Activated naive CD8-positive, alpha-beta T cell treated with anti-CD3 and anti-CD28 coated beads, Interleukin-2, amount 50 U/mL, for 16 hours (primary cell): Measurements from ENCODE around the gene HIP1.
"Not testable (repeated sequence)": the region's sequence is repeated elsewhere in the genome, so short reads cannot be mapped to it uniquely, and the experiment has no call there.

Experiments
- DNase-seq: peaks from one replicate; pipeline ENCODE4 v3.0.0-alpha.2; 2020; ENCODE audit warnings: low read depth, low spot score

The HIP1 gene

GRCh38 chr7:75686551-75686950 is 52.2 kb downstream of the HIP1 start:
- DNase-seq = no peak

GRCh38 chr7:75682052-75682451 is 56.7 kb downstream of the HIP1 start:
- not testable (repeated sequence) for DNase-seq

GRCh38 chr7:75679060-75679459 is 59.7 kb downstream of the HIP1 start:
- DNase-seq = no peak

- DNase-seq = no peak
These were observed 69.2 kb downstream of the HIP1 start for GRCh38 chr7:75669579-75669978.

- DNase-seq = no peak
These were observed 70.8 kb downstream of the HIP1 start for GRCh38 chr7:75667938-75668337.

- no peak for DNase-seq
These were observed 75.3 kb downstream of the HIP1 start for GRCh38 chr7:75663302-75663907.

- no peak for DNase-seq
These were observed 76.0 kb downstream of the HIP1 start for GRCh38 chr7:75662579-75663301.

GRCh38 chr7:75660566-75661215 is 78.0 kb downstream of the HIP1 start:
- no peak for DNase-seq

- DNase-seq = no peak
These were observed 79.9 kb downstream of the HIP1 start for GRCh38 chr7:75658802-75659201.

GRCh38 chr7:75658369-75658768 is 80.4 kb downstream of the HIP1 start:
- no peak for DNase-seq

GRCh38 chr7:75657866-75658265 is 80.9 kb downstream of the HIP1 start:
- no peak for DNase-seq

GRCh38 chr7:75656740-75657139 is 82.0 kb downstream of the HIP1 start:
- no peak for DNase-seq

GRCh38 chr7:75655536-75655935 is 83.2 kb downstream of the HIP1 start:
- DNase-seq = no peak

GRCh38 chr7:75654855-75655254 is 83.9 kb downstream of the HIP1 start:
- no peak for DNase-seq

GRCh38 chr7:75653651-75654050 is 85.1 kb downstream of the HIP1 start:
- DNase-seq = no peak

GRCh38 chr7:75652788-75653187 is 86.0 kb downstream of the HIP1 start:
- no peak for DNase-seq

GRCh38 chr7:75650681-75651080 is 88.1 kb downstream of the HIP1 start:
- no peak for DNase-seq

- DNase-seq = no peak
These were observed 88.7 kb downstream of the HIP1 start for GRCh38 chr7:75650062-75650461.

- no peak for DNase-seq
These were observed 89.3 kb downstream of the HIP1 start for GRCh38 chr7:75649462-75649861.

- no peak for DNase-seq
These were observed 90.9 kb downstream of the HIP1 start for GRCh38 chr7:75647709-75648438.

GRCh38 chr7:75646571-75647102 is 92.1 kb downstream of the HIP1 start:
- no peak for DNase-seq

GRCh38 chr7:75645570-75645969 is 93.2 kb downstream of the HIP1 start:
- DNase-seq = no peak
